Muscle layer of duodenum (tissue), 2 donors: Measurements from ENCODE around the gene PARP4.
"Not testable (repeated sequence)": the region's sequence is repeated elsewhere in the genome, so short reads cannot be mapped to it uniquely, and the experiment has no call there.

Experiments used
- H3K27ac ChIP-seq: one replicate; pipeline ENCODE4 v1.7.0; 2013; ENCODE audit warnings: mild to moderate bottlenecking, low read length
- H3K27me3 ChIP-seq: one replicate; pipeline ENCODE4 v1.7.0; 2013; ENCODE audit warnings: low read depth, mild to moderate bottlenecking, control low read depth, low read length
- H3K36me3 ChIP-seq, 2 donors: one replicate each; pipeline ENCODE4 v1.7.0; 2013; ENCODE audit warnings: low read length in 2 of 2, control low read depth in 1 of 2, mild to moderate bottlenecking in 1 of 2; ENCODE audit not compliant: insufficient read depth in 2 of 2, control insufficient read depth in 1 of 2
- H3K4me1 ChIP-seq, 2 donors: one replicate each; pipeline ENCODE4 v1.7.0; 2013; ENCODE audit warnings: low read length in 2 of 2, mild to moderate bottlenecking in 2 of 2, control low read depth in 1 of 2, moderate library complexity in 1 of 2; ENCODE audit not compliant: insufficient read depth in 2 of 2, control insufficient read depth in 1 of 2
- H3K4me3 ChIP-seq, 2 donors: one replicate each; pipeline ENCODE4 v1.7.0; 2013; ENCODE audit warnings: low read length in 2 of 2, low read depth in 1 of 2, mild to moderate bottlenecking in 1 of 2
- H3K9me3 ChIP-seq, 2 donors: one replicate each; pipeline ENCODE4 v1.7.0; 2013; ENCODE audit warnings: low read length in 2 of 2, control low read depth in 1 of 2, mild to moderate bottlenecking in 1 of 2; ENCODE audit not compliant: control insufficient read depth in 1 of 2
- donor health status: healthy.

PARP4 gene

DNA sequence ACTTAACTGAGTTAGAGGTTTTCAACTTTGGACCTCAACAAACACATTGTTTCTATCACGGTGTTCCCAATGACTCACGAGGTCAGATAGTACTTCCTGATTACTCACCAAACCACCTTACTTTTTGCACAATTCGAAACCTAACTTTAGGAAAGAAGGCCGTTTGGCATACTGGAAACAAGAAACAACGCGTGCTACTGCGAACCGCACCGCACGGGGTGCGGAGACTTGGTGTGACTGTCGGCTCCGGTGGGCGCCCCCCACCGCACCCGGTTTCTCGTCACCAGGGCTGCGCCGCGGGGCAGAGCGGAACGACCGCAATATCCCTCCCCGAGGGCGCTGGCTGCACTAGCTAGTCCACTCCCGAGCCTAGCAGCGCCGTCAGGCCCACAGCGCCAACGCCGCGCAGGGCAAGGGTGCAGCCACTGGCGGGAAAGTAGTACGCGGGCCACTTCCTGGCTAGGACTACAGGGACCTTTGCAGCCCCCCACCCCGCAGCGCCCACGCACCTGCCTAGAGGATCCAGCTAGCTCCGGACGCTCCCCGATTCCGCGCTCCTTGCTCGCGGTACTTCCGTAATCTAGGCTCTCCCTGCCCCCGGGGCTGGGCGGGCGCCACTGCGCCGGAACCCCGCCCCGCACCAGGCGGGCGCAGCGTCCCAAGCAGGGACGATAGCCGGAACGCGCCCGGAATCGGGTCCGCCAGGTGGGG lies at the start of gene PARP4:
Gene PARP4, minus strand, starts transcription at position 582 of the 711 bp plus-strand sequence. CDS start 9,002 bp downstream, outside the sequence.
- Histone ChIP-seq H3K4me1 (peaks cover 0 to 9% of the 10 kb centered on the region in 2 donors), H3K36me3 (peaks cover 0 to 4% of the 10 kb centered on the region in 2 donors), H3K27me3 (no peaks in the 10 kb centered on the region), H3K9me3 (no peaks in the 10 kb centered on the region), H3K27ac (peak within 1 kb of the TSS; percentile 94), H3K4me3 (peak within 1 kb of the TSS; percentile 60 to 90)

DNA sequence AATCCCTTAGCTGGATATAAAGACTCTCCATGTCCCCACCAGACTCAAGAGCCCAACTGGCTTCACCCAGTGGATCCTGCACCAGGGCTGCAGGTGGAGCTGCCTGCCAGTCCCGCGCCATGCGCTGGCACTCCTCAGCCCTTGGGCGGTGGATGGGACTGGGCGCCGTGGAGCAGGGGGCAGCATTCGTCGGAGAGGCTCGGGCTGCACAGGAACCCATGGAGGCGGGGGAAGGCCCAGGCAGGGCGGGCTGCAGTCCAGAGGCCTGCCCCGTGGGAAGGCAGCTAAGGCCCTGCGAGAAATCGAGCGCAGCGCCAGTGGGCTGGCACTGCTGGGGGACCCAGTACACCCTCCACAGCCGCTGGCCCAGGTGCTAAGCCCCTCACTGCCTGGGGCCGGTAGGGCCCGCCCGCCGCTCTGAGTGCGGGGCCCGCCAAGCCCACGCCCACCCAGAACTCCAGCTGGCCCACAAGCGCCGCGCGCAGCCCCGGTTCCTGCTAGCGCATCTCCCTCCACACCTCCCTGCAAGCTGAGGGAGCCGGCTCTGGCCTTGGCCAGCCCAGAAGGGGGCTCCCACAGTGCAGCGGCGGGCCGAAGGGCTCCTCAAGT lies 48.1 kb upstream of the PARP4 start:
- H3K4me1 ChIP-seq, H3K27me3 ChIP-seq, H3K9me3 ChIP-seq, H3K4me3 ChIP-seq, H3K36me3 ChIP-seq, H3K27ac ChIP-seq: not testable (repeated sequence)

GRCh38 chr13:24559431-24560218 lies 47.0 kb upstream of the PARP4 start:
- not testable (repeated sequence) for H3K4me3 ChIP-seq, H3K36me3 ChIP-seq, H3K27me3 ChIP-seq, H3K27ac ChIP-seq, H3K9me3 ChIP-seq, H3K4me1 ChIP-seq

DNA sequence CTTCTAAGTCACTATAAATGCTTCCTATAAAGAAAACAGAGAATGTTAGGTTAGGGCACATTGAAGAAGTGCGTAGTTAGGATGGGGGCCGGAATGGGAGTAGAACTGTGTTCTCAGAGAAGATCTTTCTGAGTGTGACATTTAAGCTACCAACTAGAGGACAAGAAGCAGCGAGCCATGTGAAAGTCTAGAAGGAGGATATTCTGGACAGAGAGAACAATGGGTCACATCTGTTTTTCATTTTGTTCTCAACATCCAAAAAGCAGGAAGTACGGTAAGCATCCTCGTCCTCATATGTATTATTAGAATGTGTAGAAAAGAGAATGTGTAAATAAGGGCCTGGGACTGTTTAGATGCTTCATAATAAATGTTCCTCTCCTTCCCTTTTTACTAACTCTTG lies 44.5 kb upstream of the PARP4 start:
- Histone ChIP-seq H3K36me3 (no peaks in the 10 kb centered on the region), H3K27ac (no peak overlapping the region), H3K27me3 (no peaks in the 10 kb centered on the region), H3K9me3 (no peaks in the 10 kb centered on the region), H3K4me3 (no peak overlapping the region), H3K4me1 (no peaks in the 10 kb centered on the region)

DNA sequence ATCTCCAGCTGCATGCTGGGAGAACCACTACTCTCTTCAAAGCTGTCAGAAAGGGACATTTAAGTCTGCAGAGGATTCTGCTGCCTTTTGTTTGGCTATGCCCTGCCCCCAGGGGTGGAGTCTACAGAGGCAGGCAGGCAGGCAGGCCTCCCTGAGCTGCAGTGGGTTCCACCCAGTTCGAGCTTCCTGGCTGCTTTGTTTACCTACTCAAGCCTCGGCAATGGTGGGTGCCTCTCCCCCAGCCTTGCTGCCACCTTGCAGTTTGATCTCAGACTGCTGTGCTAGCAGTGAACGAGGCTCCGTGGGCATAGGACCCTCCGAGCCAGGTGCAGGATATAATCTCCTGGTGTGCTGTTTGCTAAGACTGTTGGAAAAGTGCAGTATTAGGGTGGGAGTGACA lies 41.3 kb upstream of the PARP4 start:
- H3K36me3 ChIP-seq, H3K9me3 ChIP-seq, H3K4me3 ChIP-seq, H3K4me1 ChIP-seq, H3K27ac ChIP-seq, H3K27me3 ChIP-seq: not testable (repeated sequence)

DNA sequence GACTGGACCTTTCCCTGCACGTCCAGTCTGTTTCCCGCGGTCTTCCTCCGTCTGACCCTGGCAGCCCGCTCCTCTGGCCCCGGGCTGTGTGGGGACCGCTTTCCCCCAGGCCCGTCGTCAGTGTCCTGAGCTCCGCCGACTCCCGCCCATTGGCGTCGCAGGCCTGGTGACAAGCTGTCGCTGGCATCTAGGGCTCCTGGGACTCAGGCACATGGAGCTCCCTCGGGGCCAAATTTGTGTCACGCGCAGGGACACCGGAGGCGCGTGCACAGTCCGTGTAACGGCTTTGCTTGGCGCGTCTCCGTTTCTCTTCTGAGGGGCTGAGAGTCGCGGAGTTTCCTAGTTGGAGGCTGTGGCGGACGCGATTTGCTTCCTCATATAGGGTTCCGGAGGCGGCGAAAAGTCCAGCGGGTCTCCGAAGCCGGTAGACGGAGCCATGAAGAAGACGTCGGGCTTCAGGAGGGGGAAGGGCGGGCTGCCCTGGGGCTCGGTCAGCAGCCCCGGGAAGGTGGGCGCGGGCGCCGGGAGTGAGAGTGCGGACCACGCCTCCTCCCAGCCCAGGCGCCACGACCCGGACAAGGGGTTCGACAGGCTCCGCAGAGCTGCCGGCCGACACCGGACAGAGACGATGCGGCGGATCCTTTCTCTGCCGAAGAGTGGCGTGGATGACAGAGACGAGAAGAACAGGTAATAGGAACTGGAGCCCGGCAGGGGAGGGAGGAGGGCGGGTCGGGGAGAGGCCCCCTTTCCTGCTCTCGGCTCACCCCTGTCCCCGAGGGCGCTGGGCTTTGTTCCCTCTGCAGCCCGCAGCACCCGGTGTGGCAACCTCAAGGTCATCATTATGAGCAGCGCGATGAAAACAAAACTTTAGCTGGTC lies 29.1 kb upstream of the PARP4 start:
- not testable (repeated sequence) for H3K36me3 ChIP-seq, H3K27ac ChIP-seq, H3K4me1 ChIP-seq, H3K27me3 ChIP-seq, H3K9me3 ChIP-seq
- H3K4me3 ChIP-seq = peak overlapping the region; percentile 37 to 59

DNA sequence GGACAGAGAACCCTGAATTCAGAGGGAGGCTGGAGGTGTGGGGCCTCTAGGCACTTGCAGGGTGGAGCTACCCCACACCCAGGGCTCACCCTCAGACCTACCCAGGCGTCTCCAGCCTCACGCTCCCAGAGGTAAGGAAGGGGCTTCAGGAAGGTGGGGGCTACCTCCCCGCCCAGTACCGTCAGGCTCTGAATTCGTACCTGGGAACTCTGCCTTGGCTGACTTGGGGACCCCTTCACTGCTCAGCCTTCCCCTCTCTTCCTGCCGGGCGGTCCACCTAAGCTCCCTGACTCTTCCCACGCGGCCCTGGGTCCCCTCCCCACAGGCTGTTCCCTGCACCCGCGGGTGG lies 28.5 kb upstream of the PARP4 start:
- Histone ChIP-seq H3K9me3 (no peaks in the 10 kb centered on the region), H3K4me3 (peak overlapping the region; percentile 37 to 59), H3K27me3 (peaks cover 10% of the 10 kb centered on the region)

GRCh38 chr13:24540236-24541126 lies 27.9 kb upstream of the PARP4 start:
- Histone ChIP-seq H3K36me3 (no peaks in the 10 kb centered on the region), H3K4me3 (no peak overlapping the region), H3K4me1 (peaks cover 0 to 5% of the 10 kb centered on the region in 2 donors), H3K27me3 (peaks cover 10% of the 10 kb centered on the region), H3K27ac (no peak overlapping the region), H3K9me3 (no peaks in the 10 kb centered on the region)

More for the DNA sequence above, 28.5 kb upstream of the PARP4 start:
- peaks cover 0 to 5% of the 10 kb centered on the region in 2 donors for H3K4me1 ChIP-seq
- no peaks in the 10 kb centered on the region for H3K36me3 ChIP-seq
- H3K27ac ChIP-seq = no peak overlapping the region

GRCh38 chr13:24539500-24540165 lies 27.1 kb upstream of the PARP4 start:
- Histone ChIP-seq H3K4me1 (peaks cover 0 to 5% of the 10 kb centered on the region in 2 donors), H3K9me3 (no peaks in the 10 kb centered on the region), H3K4me3 (no peak overlapping the region), H3K36me3 (no peaks in the 10 kb centered on the region), H3K27ac (no peak overlapping the region), H3K27me3 (peaks cover 10% of the 10 kb centered on the region)

DNA sequence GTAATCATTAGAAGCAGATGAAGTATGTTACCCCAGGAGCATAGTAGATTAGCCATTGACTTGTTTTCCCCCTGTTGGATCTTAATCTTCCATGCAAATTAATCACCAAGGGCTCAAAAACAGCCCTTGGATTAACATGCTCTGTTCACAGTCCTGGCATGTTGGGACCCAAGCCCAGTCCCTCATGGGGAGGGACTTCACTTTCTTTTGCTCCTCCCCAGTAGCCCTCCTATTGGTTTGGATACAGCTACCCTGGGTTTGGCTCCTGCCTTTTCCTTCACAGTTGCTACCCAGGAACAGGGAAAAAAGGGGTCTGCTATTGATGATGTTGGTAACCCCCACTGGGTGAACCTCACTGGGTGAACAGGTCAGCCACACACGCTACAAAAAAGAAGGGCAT lies 16.9 kb upstream of the PARP4 start:
- no peak overlapping the region for H3K4me3 ChIP-seq
- H3K9me3 ChIP-seq = no peaks in the 10 kb centered on the region
- no peaks in the 10 kb centered on the region for H3K36me3 ChIP-seq
- no peaks in the 10 kb centered on the region for H3K4me1 ChIP-seq
- H3K27ac ChIP-seq = no peak overlapping the region
- H3K27me3 ChIP-seq = no peaks in the 10 kb centered on the region
